Breast epithelium (tissue), 3 donors: ENCODE results near the gene MCUB.

Source experiments
- POLR2AphosphoS5 ChIP-seq, 3 donors: sonication (generic); formaldehyde crosslinking; IDR thresholded peaks; one replicate each; pipeline ENCODE4 v1.6.1; 2017; ENCODE audit warnings: antibody characterized with exemption in 3 of 3
- TF ChIP-seq, protein P1 (sequence below), 3 donors: fragments of 450-650 bp; IDR thresholded peaks; one replicate each; pipeline ENCODE4 v1.5.1; 2016 to 2017; ENCODE audit warnings: antibody characterized with exemption in 3 of 3, mild to moderate bottlenecking in 3 of 3, moderate library complexity in 3 of 3

DNA sequence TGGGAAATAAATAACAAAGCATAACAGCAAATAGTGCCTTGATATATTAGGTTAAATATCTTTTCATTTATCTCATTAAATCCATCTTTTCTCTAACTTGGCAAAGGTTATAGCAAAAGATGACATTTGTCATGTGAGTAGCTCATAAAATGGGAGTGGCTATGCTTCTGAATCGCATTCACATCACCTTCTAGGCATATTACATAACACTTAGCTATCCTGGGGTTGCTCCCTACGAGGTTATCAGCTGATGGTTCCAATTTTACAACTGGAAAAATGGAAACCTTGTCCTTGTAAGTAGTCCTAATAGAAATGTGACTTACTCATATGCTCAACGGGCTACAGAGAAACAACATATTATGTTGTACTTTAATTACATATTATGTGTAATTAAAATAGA is 153.5 kb downstream of the MCUB start:
- TF ChIP-seq POLR2AphosphoS5 (IDR thresholded peaks at IDR 0.05), result no peak
- TF ChIP-seq, protein P1, sequence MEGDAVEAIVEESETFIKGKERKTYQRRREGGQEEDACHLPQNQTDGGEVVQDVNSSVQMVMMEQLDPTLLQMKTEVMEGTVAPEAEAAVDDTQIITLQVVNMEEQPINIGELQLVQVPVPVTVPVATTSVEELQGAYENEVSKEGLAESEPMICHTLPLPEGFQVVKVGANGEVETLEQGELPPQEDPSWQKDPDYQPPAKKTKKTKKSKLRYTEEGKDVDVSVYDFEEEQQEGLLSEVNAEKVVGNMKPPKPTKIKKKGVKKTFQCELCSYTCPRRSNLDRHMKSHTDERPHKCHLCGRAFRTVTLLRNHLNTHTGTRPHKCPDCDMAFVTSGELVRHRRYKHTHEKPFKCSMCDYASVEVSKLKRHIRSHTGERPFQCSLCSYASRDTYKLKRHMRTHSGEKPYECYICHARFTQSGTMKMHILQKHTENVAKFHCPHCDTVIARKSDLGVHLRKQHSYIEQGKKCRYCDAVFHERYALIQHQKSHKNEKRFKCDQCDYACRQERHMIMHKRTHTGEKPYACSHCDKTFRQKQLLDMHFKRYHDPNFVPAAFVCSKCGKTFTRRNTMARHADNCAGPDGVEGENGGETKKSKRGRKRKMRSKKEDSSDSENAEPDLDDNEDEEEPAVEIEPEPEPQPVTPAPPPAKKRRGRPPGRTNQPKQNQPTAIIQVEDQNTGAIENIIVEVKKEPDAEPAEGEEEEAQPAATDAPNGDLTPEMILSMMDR (IDR thresholded peaks at IDR 0.05), result no peak
